Measurements from ENCODE around the gene USP12.
A peak's percentile ranks its signal among the peaks of the same experiment; 100 is the strongest.

USP12 gene

GRCh38 chr13:27182844-27183497, 11.4 kb upstream of the USP12 start:
- no peak for DNase-seq (ENCODE audit: low read depth in 1 of 2, low spot score in 1 of 2)
- no peak for TF ChIP-seq POLR2AphosphoS5 (IDR thresholded peaks at IDR 0.05; ENCODE audit: low read depth)
- no peak for TF ChIP-seq GABPA (IDR thresholded peaks at IDR 0.05; ENCODE audit: low read depth)
- no peak for TF ChIP-seq CTCF (IDR thresholded peaks at IDR 0.05; ENCODE audit: insufficient read depth, low read length)
- TF ChIP-seq SPI1 (IDR thresholded peaks at IDR 0.05; ENCODE audit: borderline replicate concordance, low read depth) = no peak
- no peak for TF ChIP-seq REST (IDR thresholded peaks at IDR 0.05; ENCODE audit: insufficient replicate concordance, low read depth)
- Histone ChIP-seq H3K27me3 (ENCODE audit: insufficient read depth, poor library complexity, severe bottlenecking) (no peaks in the 10 kb centered on the region), H3K27ac (replicated peaks) (no peak overlapping the region), H3K4me3 (replicated peaks; ENCODE audit: insufficient read depth, low read length) (no peak overlapping the region)

- Histone ChIP-seq H3K4me3 (replicated peaks; ENCODE audit: insufficient read depth, low read length) (no peak overlapping the region), H3K27ac (replicated peaks) (no peak overlapping the region), H3K27me3 (ENCODE audit: insufficient read depth, poor library complexity, severe bottlenecking) (no peaks in the 10 kb centered on the region)
- DNase-seq (ENCODE audit: low read depth in 1 of 2, low spot score in 1 of 2) = no peak
- no peak for TF ChIP-seq POLR2AphosphoS5 (IDR thresholded peaks at IDR 0.05; ENCODE audit: low read depth)
- no peak for TF ChIP-seq SPI1 (IDR thresholded peaks at IDR 0.05; ENCODE audit: borderline replicate concordance, low read depth)
- TF ChIP-seq GABPA (IDR thresholded peaks at IDR 0.05; ENCODE audit: low read depth) = no peak
- no peak for TF ChIP-seq REST (IDR thresholded peaks at IDR 0.05; ENCODE audit: insufficient replicate concordance, low read depth)
- TF ChIP-seq CTCF (IDR thresholded peaks at IDR 0.05; ENCODE audit: insufficient read depth, low read length) = no peak
Measured at GRCh38 chr13:27182054-27182453, 10.4 kb upstream of the USP12 start.

- DNase-seq (ENCODE audit: low read depth in 1 of 2, low spot score in 1 of 2) = no peak
- H3K27ac ChIP-seq (replicated peaks) = no peak overlapping the region
- no peaks in the 10 kb centered on the region for H3K27me3 ChIP-seq (ENCODE audit: insufficient read depth, poor library complexity, severe bottlenecking)
- H3K4me3 ChIP-seq (replicated peaks; ENCODE audit: insufficient read depth, low read length) = no peak overlapping the region
- no peak for TF ChIP-seq GABPA (IDR thresholded peaks at IDR 0.05; ENCODE audit: low read depth)
- TF ChIP-seq SPI1 (IDR thresholded peaks at IDR 0.05; ENCODE audit: borderline replicate concordance, low read depth) = peak; percentile 29; the same call in 1 of the 2 replicates
- TF ChIP-seq REST (IDR thresholded peaks at IDR 0.05; ENCODE audit: insufficient replicate concordance, low read depth) = no peak
- no peak for TF ChIP-seq CTCF (IDR thresholded peaks at IDR 0.05; ENCODE audit: insufficient read depth, low read length)
- no peak for TF ChIP-seq POLR2AphosphoS5 (IDR thresholded peaks at IDR 0.05; ENCODE audit: low read depth)
Measured at GRCh38 chr13:27177852-27178251, 6.2 kb upstream of the USP12 start.

Data from HL-60 (cell line).